Endodermal cell (in vitro differentiated cells): ENCODE measurements around the gene RTN1. TPM values are rescaled to one million over a fixed set of nuclear protein-coding genes. Genes with fewer than 3 reads are reported as not detected.
A peak's percentile ranks its signal among the peaks of the same experiment; 100 is the strongest.

ENCODE experiments used
- DNase-seq: peaks from one replicate; pipeline ENCODE4 v3.0.0-alpha.2; 2017
- H3K27ac ChIP-seq: 2 replicates; pipeline ENCODE4 v1.5.1; 2013; ENCODE audit warnings: mild to moderate bottlenecking, low read depth, low read length, moderate library complexity
- H3K27me3 ChIP-seq: 2 replicates; pipeline ENCODE4 v1.6.1; 2013; ENCODE audit warnings: mild to moderate bottlenecking, low read length, moderate library complexity; ENCODE audit not compliant: insufficient read depth, control insufficient read depth, poor library complexity, severe bottlenecking
- H3K36me3 ChIP-seq: 2 replicates; pipeline ENCODE4 v1.7.0; 2013; ENCODE audit warnings: mild to moderate bottlenecking, low read length, moderate library complexity; ENCODE audit not compliant: control insufficient read depth, insufficient read depth
- H3K4me1 ChIP-seq: one replicate; pipeline ENCODE4 v1.7.0; 2013; ENCODE audit warnings: low read length; ENCODE audit not compliant: control insufficient read depth, insufficient read depth
- H3K4me3 ChIP-seq: 2 replicates; pipeline ENCODE4 v1.5.1; 2013; ENCODE audit warnings: mild to moderate bottlenecking, low read length, moderate library complexity
- H3K9ac ChIP-seq: 2 replicates; pipeline ENCODE4 v1.6.1; 2013; ENCODE audit warnings: mild to moderate bottlenecking, low read length, moderate library complexity; ENCODE audit not compliant: poor library complexity, severe bottlenecking; ENCODE audit errors: extremely low read depth
- H3K9me3 ChIP-seq: 2 replicates; pipeline ENCODE4 v1.6.1; 2013; ENCODE audit warnings: mild to moderate bottlenecking, low read length, moderate library complexity; ENCODE audit not compliant: control insufficient read depth
- H3K27ac Mint-ChIP-seq: 2 replicates; pipeline ENCODE4 v1.8.0; 2020; ENCODE audit warnings: mixed read lengths
- H3K27me3 Mint-ChIP-seq: 2 replicates; pipeline ENCODE4 v1.8.0; 2021; ENCODE audit warnings: mild to moderate bottlenecking, mixed read lengths; ENCODE audit not compliant: insufficient read depth
- H3K36me3 Mint-ChIP-seq: 2 replicates; pipeline ENCODE4 v1.8.0; 2020; ENCODE audit warnings: low read depth, mixed read lengths
- H3K4me1 Mint-ChIP-seq: 2 replicates; pipeline ENCODE4 v1.8.0; 2020; ENCODE audit warnings: mixed read lengths
- H3K4me3 Mint-ChIP-seq: 2 replicates; pipeline ENCODE4 v1.8.0; 2020; ENCODE audit warnings: mild to moderate bottlenecking, moderate library complexity, mixed read lengths
- H3K9me3 Mint-ChIP-seq: 2 replicates; pipeline ENCODE4 v1.8.0; 2020; ENCODE audit warnings: mild to moderate bottlenecking, mixed read lengths
- CTCF ChIP-seq: fragments of 200-600 bp; sonication (generic); conservative IDR thresholded peaks from 2 replicates; pipeline ENCODE4 v1.5.0; 2021; ENCODE audit warnings: antibody characterized with exemption, mild to moderate bottlenecking
- WGBS, 2 experiments: methylation state at CpG; one replicate each; pipeline versions ENCODE4 v1.1.5 to v1.1.7; 2013; ENCODE audit warnings: missing lambda C conversion rate in 2 of 2, mixed read lengths in 1 of 2; ENCODE audit not compliant: insufficient coverage in 1 of 2, insufficient read length in 1 of 2; 5-methylcytosine and 5-hydroxymethylcytosine counted together
- total RNA-seq, 2 donors: library from RNA; stranded (reverse); fragmentation: NEBNext Ultra II Directional in 1 of 2; extraction: Animal tissue kit (Norgen Biotek cat#: 25700) in 1 of 2; gene quantifications; 2 replicates in 1 of 2; 3 replicates in 1 of 2; pipeline ENCODE4 v1.2.1, GENCODE V29; 2021

The RTN1 gene
- total RNA-seq, 2 donors from 2014 or later = 5.5 to 5.9 TPM

- Mint-ChIP-seq H3K36me3 (no peaks in the 10 kb centered on the region), H3K9me3 (no peaks in the 10 kb centered on the region), H3K27me3 (peaks cover 2% of the 10 kb centered on the region), H3K4me3 (no peak overlapping the region), H3K4me1 (peaks cover 1% of the 10 kb centered on the region), H3K27ac (no peak overlapping the region)
- Histone ChIP-seq H3K27me3 (no peaks in the 10 kb centered on the region), H3K27ac (no peak overlapping the region), H3K4me1 (no peaks in the 10 kb centered on the region), H3K9ac (no peak overlapping the region), H3K36me3 (no peaks in the 10 kb centered on the region), H3K4me3 (no peak overlapping the region), H3K9me3 (no peaks in the 10 kb centered on the region)
- no peak for TF ChIP-seq CTCF
- WGBS, 2 experiments = 85 to 100% methylated on average over 1 to 2 of the region's 2 CpGs
- no peak for DNase-seq
Measured at GRCh38 chr14:59580911-59581310, 289.7 kb downstream of the RTN1 start.

- no peak within 1 kb of the TSS for H3K27ac ChIP-seq
- Mint-ChIP-seq H3K9me3 (no peaks in the 10 kb centered on the region), H3K36me3 (no peaks in the 10 kb centered on the region), H3K4me3 (peak within 1 kb of the TSS; percentile 67), H3K4me1 (peaks cover 1% of the 10 kb centered on the region), H3K27me3 (peaks cover 8% of the 10 kb centered on the region), H3K27ac (no peak within 1 kb of the TSS)
- no peaks in the 10 kb centered on the region for H3K9me3 ChIP-seq
- peak within 1 kb of the TSS; percentile 62 for H3K9ac ChIP-seq
- H3K4me1 ChIP-seq = no peaks in the 10 kb centered on the region
- DNase-seq = peak; percentile 96
- no peaks in the 10 kb centered on the region for H3K36me3 ChIP-seq
- H3K27me3 ChIP-seq = no peaks in the 10 kb centered on the region
- peak within 1 kb of the TSS; percentile 81 for H3K4me3 ChIP-seq
- peak; percentile 94 for TF ChIP-seq CTCF
- 24 to 32% methylated on average over 25 to 46 of the region's 46 CpGs for WGBS, 2 experiments
Measured at GRCh38 chr14:59576332-59577294, 294.0 kb downstream of the RTN1 start, which contains the start of gene CCDC175. Gene CCDC175, minus strand, starts transcription at chr14:59576812. Its CDS starts 37 bp downstream, at chr14:59576775.

- H3K36me3 Mint-ChIP-seq = no peaks in the 10 kb centered on the region
- no peaks in the 10 kb centered on the region for H3K36me3 ChIP-seq
Measured at GRCh38 chr14:59570122-59570521, 300.5 kb downstream of the RTN1 start.

More at GRCh38 chr14:59570122-59570521, 300.5 kb downstream of the RTN1 start:
- no peak for DNase-seq
- Histone ChIP-seq H3K4me3 (no peak overlapping the region), H3K27me3 (peaks cover 4% of the 10 kb centered on the region), H3K27ac (no peak overlapping the region), H3K4me1 (peaks cover 7% of the 10 kb centered on the region), H3K9ac (no peak overlapping the region), H3K9me3 (no peaks in the 10 kb centered on the region)
- peaks cover 26% of the 10 kb centered on the region for H3K4me1 Mint-ChIP-seq
- H3K9me3 Mint-ChIP-seq = no peaks in the 10 kb centered on the region
- peaks cover 2% of the 10 kb centered on the region for H3K27me3 Mint-ChIP-seq
- H3K4me3 Mint-ChIP-seq = no peak overlapping the region
- peak; percentile 65 for TF ChIP-seq CTCF
- no peak overlapping the region for H3K27ac Mint-ChIP-seq
